Testis (tissue), 3 donors: ENCODE measurements around the gene UBE4A. TPM values are rescaled to one million over a fixed set of nuclear protein-coding genes. Genes with fewer than 3 reads are reported as not detected.

Source experiments
- DNase-seq: peaks from one replicate; pipeline ENCODE4 v3.0.0-alpha.2; 2019
- H3K27ac ChIP-seq, 2 donors: fragments of 200-600 bp; sonication (generic); one replicate each; pipeline ENCODE4 v1.5.1; 2019
- H3K27me3 ChIP-seq: fragments of 200-600 bp; sonication (generic); one replicate; pipeline ENCODE4 v1.5.1; 2019
- H3K36me3 ChIP-seq: fragments of 200-600 bp; sonication (generic); one replicate; pipeline ENCODE4 v1.5.1; 2017; ENCODE audit warnings: low read depth; ENCODE audit errors: missing control alignments
- H3K4me1 ChIP-seq: fragments of 200-600 bp; sonication (generic); one replicate; pipeline ENCODE4 v1.5.1; 2019
- H3K4me3 ChIP-seq, 2 donors: fragments of 200-600 bp; sonication (generic); one replicate each; pipeline ENCODE4 v1.5.1; 2017 to 2019
- H3K9me3 ChIP-seq: fragments of 200-600 bp; sonication (generic); one replicate; pipeline ENCODE4 v1.5.1; 2017
- POLR2A ChIP-seq: fragments of 450-650 bp; IDR thresholded peaks from one replicate; pipeline ENCODE4 v1.6.1; 2017; ENCODE audit warnings: antibody characterized with exemption, mild to moderate bottlenecking, moderate library complexity
- WGBS, 2 donors: methylation state at CpG; one replicate each; pipeline ENCODE4 v1.1.5; 2018; 5-methylcytosine and 5-hydroxymethylcytosine counted together
- intact Hi-C: fragments of 100-400 bp; cut with DNase I; formaldehyde crosslinking; loops from one replicate; pipeline ENCODE4 v1.15.1; 2023; ENCODE audit warnings: low total_unique reads
- polyA plus RNA-seq: library from polyadenylated mRNA; stranded (reverse); fragments of 350-450 nt; fragmentation: Illumina TruSeq; extraction: RNeasy Lipid Tissue Mini Kit (QIAGEN cat#74804); gene quantifications from one replicate; pipeline ENCODE4 v1.2.3, GENCODE V29; 2014; ENCODE audit warnings: low read depth, low replicate concordance; ENCODE audit not compliant: insufficient read depth
- total RNA-seq, 2 donors: library from RNA; depleted of rRNA; stranded (reverse); fragments of >200 nt; gene quantifications; one replicate each; pipeline ENCODE4 v1.2.3, GENCODE V29; 2016
- TF ChIP-seq, protein P1 (sequence below), 3 experiments: fragments of 450-650 bp in 2 of 3; fragments of 200-600 bp in 1 of 3; sonication (generic) in 1 of 3; IDR thresholded peaks; one replicate each; pipeline ENCODE4 v1.5.1; 2016 to 2019; ENCODE audit warnings: antibody characterized with exemption in 3 of 3, mild to moderate bottlenecking in 2 of 3, moderate library complexity in 1 of 3

Gene UBE4A
- total and polyA plus RNA-seq, 3 donors from 2014 or later, result 36.6 to 58.4 (median 54.8) TPM

DNA sequence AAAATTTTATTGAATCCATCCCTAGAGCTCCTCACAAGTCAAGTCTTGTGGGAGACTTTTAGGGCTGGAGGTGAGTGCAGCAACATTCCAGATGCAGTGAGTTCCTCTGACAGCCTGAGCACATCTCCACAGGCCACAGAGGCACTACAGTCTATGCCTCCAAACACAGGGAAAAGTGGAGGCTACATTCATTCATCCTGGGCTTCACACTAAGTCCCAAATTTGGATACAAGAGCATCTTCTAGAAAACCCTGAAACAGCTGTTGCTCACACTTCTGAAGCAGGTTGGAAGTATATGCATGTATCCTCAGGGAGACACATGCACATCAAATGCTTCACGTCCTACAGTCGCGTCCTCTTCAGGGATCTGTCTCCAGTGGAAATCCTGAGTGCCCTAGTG lies 18.1 kb upstream of the UBE4A start:
- Histone ChIP-seq H3K9me3 (no peaks in the 10 kb centered on the region), H3K27me3 (no peaks in the 10 kb centered on the region), H3K36me3 (no peaks in the 10 kb centered on the region), H3K4me3 (no peak overlapping the region), H3K27ac (no peak overlapping the region), H3K4me1 (no peaks in the 10 kb centered on the region)
- TF ChIP-seq POLR2A, result no peak
- TF ChIP-seq, protein P1, sequence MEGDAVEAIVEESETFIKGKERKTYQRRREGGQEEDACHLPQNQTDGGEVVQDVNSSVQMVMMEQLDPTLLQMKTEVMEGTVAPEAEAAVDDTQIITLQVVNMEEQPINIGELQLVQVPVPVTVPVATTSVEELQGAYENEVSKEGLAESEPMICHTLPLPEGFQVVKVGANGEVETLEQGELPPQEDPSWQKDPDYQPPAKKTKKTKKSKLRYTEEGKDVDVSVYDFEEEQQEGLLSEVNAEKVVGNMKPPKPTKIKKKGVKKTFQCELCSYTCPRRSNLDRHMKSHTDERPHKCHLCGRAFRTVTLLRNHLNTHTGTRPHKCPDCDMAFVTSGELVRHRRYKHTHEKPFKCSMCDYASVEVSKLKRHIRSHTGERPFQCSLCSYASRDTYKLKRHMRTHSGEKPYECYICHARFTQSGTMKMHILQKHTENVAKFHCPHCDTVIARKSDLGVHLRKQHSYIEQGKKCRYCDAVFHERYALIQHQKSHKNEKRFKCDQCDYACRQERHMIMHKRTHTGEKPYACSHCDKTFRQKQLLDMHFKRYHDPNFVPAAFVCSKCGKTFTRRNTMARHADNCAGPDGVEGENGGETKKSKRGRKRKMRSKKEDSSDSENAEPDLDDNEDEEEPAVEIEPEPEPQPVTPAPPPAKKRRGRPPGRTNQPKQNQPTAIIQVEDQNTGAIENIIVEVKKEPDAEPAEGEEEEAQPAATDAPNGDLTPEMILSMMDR (IDR thresholded peaks at IDR 0.05), result no peak
- WGBS, 2 donors, result 90 to 96% methylated on average over 3 of the region's 3 CpGs
- intact Hi-C loops, result loop anchor here (10.0 kb wide), 1 partner anchor 136 kb away; no protein-coding TSS in a partner anchor
- no peak for DNase-seq

DNA sequence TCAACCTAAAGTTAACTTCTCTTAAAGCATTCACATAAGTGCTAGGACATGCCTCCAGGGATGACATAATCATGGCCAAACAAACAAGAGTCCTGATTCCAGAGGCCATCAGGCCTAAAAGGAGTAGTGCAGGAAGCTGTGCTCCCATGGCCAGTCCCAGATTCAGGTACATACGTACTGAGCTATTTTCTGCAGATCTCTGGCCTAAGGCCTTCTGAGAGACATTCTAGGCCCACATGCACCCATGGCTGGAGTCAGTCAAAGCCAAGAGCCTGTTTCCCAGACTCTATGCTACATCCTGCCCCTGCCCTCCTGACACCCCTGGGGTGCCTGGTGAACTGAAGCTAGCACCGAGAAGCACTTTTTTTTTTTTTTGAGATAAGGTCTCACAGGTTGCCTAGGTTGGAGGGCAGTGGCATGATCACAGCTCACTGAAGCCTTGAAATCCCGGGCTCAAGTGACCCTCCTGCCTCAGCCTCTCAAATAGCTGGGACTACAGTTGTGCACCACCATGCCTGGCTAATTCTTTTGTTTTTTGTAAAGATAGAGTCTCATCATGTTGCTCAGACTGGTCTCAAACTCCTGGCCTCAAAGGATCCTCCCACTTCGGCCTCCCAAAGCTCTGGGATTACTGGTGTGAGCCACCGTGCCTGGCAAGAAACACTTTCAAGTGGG lies 17.4 kb upstream of the UBE4A start:
- no peaks in the 10 kb centered on the region for H3K36me3 ChIP-seq
- H3K9me3 ChIP-seq, result no peaks in the 10 kb centered on the region
- TF ChIP-seq, protein P1 (IDR thresholded peaks at IDR 0.05), result no peak
- TF ChIP-seq POLR2A, result no peak
- intact Hi-C loops, result loop anchor here (10.0 kb wide), 1 partner anchor 137 kb away; no protein-coding TSS in a partner anchor
- no peak for DNase-seq
- no peak overlapping the region for H3K27ac ChIP-seq
- H3K27me3 ChIP-seq, result no peaks in the 10 kb centered on the region
- whole genome bisulfite sequencing, 2 donors, result 92% methylated on average over 5 of the region's 5 CpGs
- H3K4me1 ChIP-seq, result no peaks in the 10 kb centered on the region
- H3K4me3 ChIP-seq, result no peak overlapping the region

DNA sequence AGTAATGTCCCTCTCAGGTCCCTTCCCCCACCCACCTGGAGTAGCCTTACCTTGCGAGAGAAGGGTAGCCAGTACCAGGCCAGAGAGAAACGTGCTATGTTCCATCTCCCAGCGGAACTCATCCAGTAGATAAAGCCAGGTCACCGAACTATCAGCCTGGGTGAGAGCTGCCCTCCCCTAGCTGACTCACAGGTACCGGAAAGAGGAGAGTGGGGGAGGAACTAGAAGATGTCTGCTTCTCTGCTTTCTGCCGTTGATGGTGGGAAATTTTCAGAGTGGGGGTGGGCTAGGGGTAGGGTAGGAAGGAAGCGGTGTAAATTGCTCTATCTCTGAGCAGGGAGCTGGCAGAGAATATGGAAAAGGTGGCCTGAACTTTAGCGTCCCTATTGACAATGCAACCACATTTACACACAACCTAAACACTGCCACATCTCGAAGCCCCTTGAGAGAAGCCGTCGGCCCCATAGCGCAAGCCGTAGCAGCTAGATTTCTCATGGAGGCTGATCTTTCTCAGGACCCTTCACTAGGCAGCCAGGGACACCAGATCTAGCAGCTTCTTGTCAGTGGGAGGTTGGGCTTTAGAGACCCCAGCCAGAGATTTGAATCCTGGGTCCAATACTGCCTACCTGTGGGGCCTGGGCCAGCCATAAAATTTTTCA lies 16.8 kb upstream of the UBE4A start, which contains the start of gene CD3D:
TSS of gene CD3D (minus strand) at position 203 of the 659 bp plus-strand sequence. CDS start at position 105, 98 bp downstream.
- H3K27me3 ChIP-seq, result no peaks in the 10 kb centered on the region
- intact Hi-C loops, result loop anchor here (10.0 kb wide), 1 partner anchor 138 kb away; no protein-coding TSS in a partner anchor
- no peak within 1 kb of the TSS for H3K4me3 ChIP-seq
- DNase-seq, result no peak
- H3K36me3 ChIP-seq, result no peaks in the 10 kb centered on the region
- H3K4me1 ChIP-seq, result no peaks in the 10 kb centered on the region
- no peaks in the 10 kb centered on the region for H3K9me3 ChIP-seq
- WGBS, 2 donors, result 81 to 94% methylated on average over 12 to 13 of the region's 13 CpGs
- H3K27ac ChIP-seq, result no peak within 1 kb of the TSS
- TF ChIP-seq, protein P1 (IDR thresholded peaks at IDR 0.05), result no peak
- TF ChIP-seq POLR2A, result no peak

DNA sequence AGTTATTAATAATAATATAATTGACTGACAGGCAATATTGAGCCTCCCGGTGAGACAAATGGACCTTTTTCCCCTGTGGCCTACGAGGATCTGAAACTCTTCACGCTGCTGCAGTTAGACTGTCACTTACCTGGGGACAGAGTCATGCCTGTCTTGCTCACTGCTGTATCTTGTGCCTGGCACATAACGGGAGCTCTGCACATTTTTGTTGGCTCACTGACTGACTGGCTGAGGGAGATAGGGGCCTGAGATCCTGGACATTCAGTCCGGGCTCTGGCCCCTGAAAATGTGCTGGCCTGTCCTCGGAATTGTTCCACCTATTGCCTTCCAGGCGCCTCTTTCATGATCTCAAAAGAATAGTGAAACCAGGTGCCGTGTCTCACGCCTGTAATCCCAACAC lies 16.2 kb upstream of the UBE4A start:
- intact Hi-C loops, result loop anchor here (10.0 kb wide), 1 partner anchor 138 kb away; no protein-coding TSS in a partner anchor
- no peak for DNase-seq
- no peak for TF ChIP-seq POLR2A
- TF ChIP-seq, protein P1 (IDR thresholded peaks at IDR 0.05), result no peak
- Histone ChIP-seq H3K4me1 (no peaks in the 10 kb centered on the region), H3K36me3 (no peaks in the 10 kb centered on the region), H3K4me3 (no peak overlapping the region), H3K9me3 (no peaks in the 10 kb centered on the region), H3K27ac (no peak overlapping the region), H3K27me3 (no peaks in the 10 kb centered on the region)
- WGBS, 2 donors, result 74 to 89% methylated on average over 8 to 9 of the region's 9 CpGs
